Measurements from ENCODE around the gene FTH1. TPM values are rescaled to one million over a fixed set of nuclear protein-coding genes. Genes with fewer than 3 reads are reported as not detected.

Gene FTH1
- total RNA-seq, 1 donor from 2014 or later, result 3,020 TPM

GRCh38 chr11:61923166-61924063 lies 44.0 kb downstream of the FTH1 start:
- peak; percentile 92 for DNase-seq (ENCODE audit: extremely low spot score, unreplicated experiment)
- Mint-ChIP-seq H3K4me1 (ENCODE audit: unreplicated experiment) (peaks cover 74% of the 10 kb centered on the region), H3K4me3 (ENCODE audit: unreplicated experiment) (peak overlapping the region; percentile 36), H3K36me3 (ENCODE audit: unreplicated experiment) (no peaks in the 10 kb centered on the region), H3K9me3 (ENCODE audit: unreplicated experiment) (no peaks in the 10 kb centered on the region), H3K27ac (ENCODE audit: unreplicated experiment) (peak overlapping the region; percentile 99), H3K27me3 (ENCODE audit: unreplicated experiment) (no peaks in the 10 kb centered on the region)
- TF ChIP-seq CTCF (IDR thresholded peaks at IDR 0.05), result no peak

DNA sequence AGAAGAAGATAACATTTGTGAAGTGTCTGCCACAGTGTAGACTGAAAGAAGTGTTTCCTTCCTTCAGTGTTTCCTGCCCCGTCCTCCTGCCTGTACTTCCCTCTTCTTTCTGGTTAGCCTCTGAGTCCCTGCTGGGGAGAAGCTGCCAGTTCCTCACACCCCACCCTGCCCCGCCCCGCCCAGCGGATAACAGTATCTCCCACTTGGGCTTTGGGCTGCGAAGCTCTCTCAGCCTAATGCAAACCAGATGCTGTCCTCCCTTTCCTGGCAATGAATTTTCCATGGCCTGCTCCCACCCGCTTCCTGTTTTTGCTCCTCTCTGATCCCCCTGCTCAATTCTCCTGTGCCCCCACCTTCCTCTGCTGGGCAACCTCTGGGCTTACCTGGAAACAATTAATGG lies 44.9 kb downstream of the FTH1 start:
- Mint-ChIP-seq H3K9me3 (ENCODE audit: unreplicated experiment) (no peaks in the 10 kb centered on the region), H3K27ac (ENCODE audit: unreplicated experiment) (peak overlapping the region; percentile 99), H3K4me1 (ENCODE audit: unreplicated experiment) (peaks cover 78% of the 10 kb centered on the region), H3K4me3 (ENCODE audit: unreplicated experiment) (no peak overlapping the region), H3K36me3 (ENCODE audit: unreplicated experiment) (no peaks in the 10 kb centered on the region), H3K27me3 (ENCODE audit: unreplicated experiment) (no peaks in the 10 kb centered on the region)
- no peak for TF ChIP-seq CTCF (IDR thresholded peaks at IDR 0.05)
- peak; percentile 87 for DNase-seq (ENCODE audit: extremely low spot score, unreplicated experiment)

DNA sequence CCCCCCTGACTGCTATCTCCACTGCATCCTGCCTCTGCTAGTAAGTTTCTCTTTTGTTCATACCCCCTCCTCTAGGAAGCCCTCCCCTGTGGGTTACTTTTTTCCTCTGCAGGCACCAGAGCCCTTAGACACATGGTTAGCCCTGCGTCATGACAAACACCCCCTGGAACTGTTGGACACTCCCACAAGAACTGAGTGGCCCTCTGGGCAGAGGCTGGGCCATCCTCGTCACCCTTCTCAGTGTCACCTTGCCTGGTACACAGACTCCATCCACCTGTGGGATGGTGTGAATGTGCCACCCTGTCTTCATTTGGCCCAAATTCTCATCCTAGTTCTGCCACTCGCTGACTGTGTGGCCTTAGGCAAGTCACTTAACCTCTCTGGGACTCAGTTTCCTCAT lies 46.0 kb downstream of the FTH1 start:
- DNase-seq (ENCODE audit: extremely low spot score, unreplicated experiment), result peak; percentile 69
- no peak overlapping the region for H3K4me3 Mint-ChIP-seq (ENCODE audit: unreplicated experiment)
- peak overlapping the region; percentile 99 for H3K27ac Mint-ChIP-seq (ENCODE audit: unreplicated experiment)
- H3K27me3 Mint-ChIP-seq (ENCODE audit: unreplicated experiment), result no peaks in the 10 kb centered on the region
- no peak for TF ChIP-seq CTCF (IDR thresholded peaks at IDR 0.05)
- H3K4me1 Mint-ChIP-seq (ENCODE audit: unreplicated experiment), result peaks cover 74% of the 10 kb centered on the region
- no peaks in the 10 kb centered on the region for H3K9me3 Mint-ChIP-seq (ENCODE audit: unreplicated experiment)
- no peaks in the 10 kb centered on the region for H3K36me3 Mint-ChIP-seq (ENCODE audit: unreplicated experiment)

DNA sequence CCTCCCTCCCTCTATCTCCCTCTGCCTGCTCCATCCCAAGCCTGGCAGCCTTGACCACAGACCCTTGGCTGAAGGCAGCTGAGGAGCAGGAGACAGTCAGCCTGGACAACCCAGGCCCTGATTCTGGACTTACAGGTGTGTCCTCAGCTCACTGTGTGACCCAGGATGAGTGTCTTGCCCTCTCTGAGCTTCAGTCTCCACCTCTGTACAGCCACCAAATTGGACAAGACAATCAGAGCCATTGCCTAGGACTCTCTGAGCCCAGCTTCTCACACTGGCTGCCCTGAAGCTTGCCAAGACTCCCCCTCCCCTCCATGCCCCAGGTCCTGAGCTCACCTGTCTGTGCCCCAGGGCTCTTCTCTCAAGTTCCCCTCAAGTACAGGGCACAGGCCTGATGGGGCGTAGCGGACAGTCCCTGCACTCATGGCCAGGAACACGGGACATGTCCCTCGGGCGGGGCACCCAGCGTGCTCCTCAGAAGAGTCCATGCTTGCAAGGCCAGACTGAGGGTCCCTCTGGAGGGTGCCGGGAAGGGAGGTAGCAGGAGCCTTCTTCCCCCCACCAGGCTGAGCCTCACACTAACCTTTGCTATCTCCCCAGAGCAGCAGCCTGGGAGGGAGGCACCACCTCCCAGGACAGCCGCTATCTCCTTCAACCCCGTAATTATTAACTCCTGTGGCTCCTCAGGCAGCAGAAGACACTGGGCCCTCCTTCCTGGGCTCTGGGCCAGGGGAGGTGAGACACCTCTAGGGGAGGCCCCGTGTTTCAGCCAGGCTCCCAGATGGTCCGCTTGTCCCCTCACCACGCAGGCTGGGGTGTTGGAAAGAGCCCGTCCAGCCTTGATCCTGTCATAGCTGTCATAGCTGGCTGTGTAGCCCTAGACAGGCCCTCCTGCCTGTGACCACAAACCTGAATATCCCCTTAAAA lies 47.5 kb downstream of the FTH1 start:
- TF ChIP-seq CTCF (IDR thresholded peaks at IDR 0.05), result no peak
- Mint-ChIP-seq H3K9me3 (ENCODE audit: unreplicated experiment) (no peaks in the 10 kb centered on the region), H3K4me1 (ENCODE audit: unreplicated experiment) (peaks cover 77% of the 10 kb centered on the region), H3K27ac (ENCODE audit: unreplicated experiment) (no peak overlapping the region), H3K36me3 (ENCODE audit: unreplicated experiment) (no peaks in the 10 kb centered on the region), H3K4me3 (ENCODE audit: unreplicated experiment) (no peak overlapping the region), H3K27me3 (ENCODE audit: unreplicated experiment) (no peaks in the 10 kb centered on the region)
- DNase-seq (ENCODE audit: extremely low spot score, unreplicated experiment), result peak; percentile 79
